ENCODE results near the gene RIBC2.

The RIBC2 gene

GRCh38 chr22:45389546-45389945, 23.9 kb upstream of the RIBC2 start:
- ChIA-PET CTCF (interaction anchor here (0.8 to 2.2 kb wide), 3 partner anchors 9 to 24 kb away, joined by 3 to 6 read pairs (median 3); partner anchors contain the start of genes RIBC2 and SMC1B), POLR2A (no interaction called here)
- TF ChIP-seq CTCF (IDR thresholded peaks at IDR 0.05; ENCODE audit: control extremely low read depth, extremely low read depth, low read depth, missing control alignments): no peak
- no peak for DNase-seq (ENCODE audit: extremely low spot score)

- POLR2A ChIA-PET: no interaction called here
- CTCF ChIA-PET: interaction anchor here (1.0 kb wide), 1 partner anchor 130 kb away, joined by 3 read pairs; no protein-coding TSS in a partner anchor
- no peak for DNase-seq (ENCODE audit: extremely low spot score)
- peak; percentile 9 for TF ChIP-seq CTCF (IDR thresholded peaks at IDR 0.05; ENCODE audit: control extremely low read depth, extremely low read depth, low read depth, missing control alignments)
Measured at GRCh38 chr22:45397806-45398205, 15.7 kb upstream of the RIBC2 start.

- no peak for DNase-seq (ENCODE audit: extremely low spot score)
- ChIA-PET POLR2A (no interaction called here), CTCF (no interaction called here)
- no peak for TF ChIP-seq CTCF (IDR thresholded peaks at IDR 0.05; ENCODE audit: control extremely low read depth, extremely low read depth, low read depth, missing control alignments)
Measured at GRCh38 chr22:45398214-45398613, 15.3 kb upstream of the RIBC2 start.

GRCh38 chr22:45399712-45400445, 13.6 kb upstream of the RIBC2 start:
- CTCF ChIA-PET: interaction anchor here (0.9 kb wide), 1 partner anchor 35 kb away, joined by 3 read pairs; no protein-coding TSS in a partner anchor
- POLR2A ChIA-PET: no interaction called here
- no peak for TF ChIP-seq CTCF (IDR thresholded peaks at IDR 0.05; ENCODE audit: control extremely low read depth, extremely low read depth, low read depth, missing control alignments)
- DNase-seq (ENCODE audit: extremely low spot score): no peak

- ChIA-PET POLR2A (no interaction called here), CTCF (interaction anchor here (1.2 kb wide), 1 partner anchor 59 kb away, joined by 3 read pairs; no protein-coding TSS in a partner anchor)
- DNase-seq (ENCODE audit: extremely low spot score): no peak
- TF ChIP-seq CTCF (IDR thresholded peaks at IDR 0.05; ENCODE audit: control extremely low read depth, extremely low read depth, low read depth, missing control alignments): no peak
Measured at GRCh38 chr22:45402466-45402985, 11.0 kb upstream of the RIBC2 start.

GRCh38 chr22:45407793-45408192, 5.7 kb upstream of the RIBC2 start:
- DNase-seq (ENCODE audit: extremely low spot score): no peak
- no peak for TF ChIP-seq CTCF (IDR thresholded peaks at IDR 0.05; ENCODE audit: control extremely low read depth, extremely low read depth, low read depth, missing control alignments)
- CTCF ChIA-PET: no interaction called here

More at GRCh38 chr22:45407793-45408192, 5.7 kb upstream of the RIBC2 start:
- POLR2A ChIA-PET: no interaction called here

Data from GM10248 (cell line).